ENCODE measurements around the gene CREBBP. TPM values are rescaled to one million over a fixed set of nuclear protein-coding genes. Genes with fewer than 3 reads are reported as not detected.

Gene CREBBP
- total RNA-seq, 1 donor from 2014 or later, result 31.4 TPM

GRCh38 chr16:3846595-3847091 lies 33.9 kb downstream of the CREBBP start:
- TF ChIP-seq, protein P1, sequence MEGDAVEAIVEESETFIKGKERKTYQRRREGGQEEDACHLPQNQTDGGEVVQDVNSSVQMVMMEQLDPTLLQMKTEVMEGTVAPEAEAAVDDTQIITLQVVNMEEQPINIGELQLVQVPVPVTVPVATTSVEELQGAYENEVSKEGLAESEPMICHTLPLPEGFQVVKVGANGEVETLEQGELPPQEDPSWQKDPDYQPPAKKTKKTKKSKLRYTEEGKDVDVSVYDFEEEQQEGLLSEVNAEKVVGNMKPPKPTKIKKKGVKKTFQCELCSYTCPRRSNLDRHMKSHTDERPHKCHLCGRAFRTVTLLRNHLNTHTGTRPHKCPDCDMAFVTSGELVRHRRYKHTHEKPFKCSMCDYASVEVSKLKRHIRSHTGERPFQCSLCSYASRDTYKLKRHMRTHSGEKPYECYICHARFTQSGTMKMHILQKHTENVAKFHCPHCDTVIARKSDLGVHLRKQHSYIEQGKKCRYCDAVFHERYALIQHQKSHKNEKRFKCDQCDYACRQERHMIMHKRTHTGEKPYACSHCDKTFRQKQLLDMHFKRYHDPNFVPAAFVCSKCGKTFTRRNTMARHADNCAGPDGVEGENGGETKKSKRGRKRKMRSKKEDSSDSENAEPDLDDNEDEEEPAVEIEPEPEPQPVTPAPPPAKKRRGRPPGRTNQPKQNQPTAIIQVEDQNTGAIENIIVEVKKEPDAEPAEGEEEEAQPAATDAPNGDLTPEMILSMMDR (IDR thresholded peaks at IDR 0.05; ENCODE audit: insufficient read depth, low read length, poor library complexity, severe bottlenecking), result no peak
- peaks cover 1% of the 10 kb centered on the region for H3K36me3 ChIP-seq (ENCODE audit: control insufficient read depth, insufficient read depth, low read length)
- DNase-seq (ENCODE audit: low read depth), result no peak
- H3K4me3 ChIP-seq (ENCODE audit: low read depth, low read length), result no peak overlapping the region
- no peaks in the 10 kb centered on the region for H3K27me3 ChIP-seq (ENCODE audit: control insufficient read depth, insufficient read depth, low read length)

GRCh38 chr16:3846087-3846486 lies 34.4 kb downstream of the CREBBP start:
- DNase-seq (ENCODE audit: low read depth), result no peak

GRCh38 chr16:3842994-3843393 lies 37.5 kb downstream of the CREBBP start:
- Histone ChIP-seq H3K4me3 (ENCODE audit: low read depth, low read length) (no peak overlapping the region), H3K27me3 (ENCODE audit: control insufficient read depth, insufficient read depth, low read length) (no peaks in the 10 kb centered on the region), H3K36me3 (ENCODE audit: control insufficient read depth, insufficient read depth, low read length) (no peaks in the 10 kb centered on the region)
- DNase-seq (ENCODE audit: low read depth), result no peak
- TF ChIP-seq, protein P1 (IDR thresholded peaks at IDR 0.05; ENCODE audit: insufficient read depth, low read length, poor library complexity, severe bottlenecking), result no peak

More at GRCh38 chr16:3846087-3846486, 34.4 kb downstream of the CREBBP start:
- Histone ChIP-seq H3K27me3 (ENCODE audit: control insufficient read depth, insufficient read depth, low read length) (no peaks in the 10 kb centered on the region), H3K4me3 (ENCODE audit: low read depth, low read length) (no peak overlapping the region), H3K36me3 (ENCODE audit: control insufficient read depth, insufficient read depth, low read length) (peaks cover 1% of the 10 kb centered on the region)
- TF ChIP-seq, protein P1 (IDR thresholded peaks at IDR 0.05; ENCODE audit: insufficient read depth, low read length, poor library complexity, severe bottlenecking), result no peak

DNA sequence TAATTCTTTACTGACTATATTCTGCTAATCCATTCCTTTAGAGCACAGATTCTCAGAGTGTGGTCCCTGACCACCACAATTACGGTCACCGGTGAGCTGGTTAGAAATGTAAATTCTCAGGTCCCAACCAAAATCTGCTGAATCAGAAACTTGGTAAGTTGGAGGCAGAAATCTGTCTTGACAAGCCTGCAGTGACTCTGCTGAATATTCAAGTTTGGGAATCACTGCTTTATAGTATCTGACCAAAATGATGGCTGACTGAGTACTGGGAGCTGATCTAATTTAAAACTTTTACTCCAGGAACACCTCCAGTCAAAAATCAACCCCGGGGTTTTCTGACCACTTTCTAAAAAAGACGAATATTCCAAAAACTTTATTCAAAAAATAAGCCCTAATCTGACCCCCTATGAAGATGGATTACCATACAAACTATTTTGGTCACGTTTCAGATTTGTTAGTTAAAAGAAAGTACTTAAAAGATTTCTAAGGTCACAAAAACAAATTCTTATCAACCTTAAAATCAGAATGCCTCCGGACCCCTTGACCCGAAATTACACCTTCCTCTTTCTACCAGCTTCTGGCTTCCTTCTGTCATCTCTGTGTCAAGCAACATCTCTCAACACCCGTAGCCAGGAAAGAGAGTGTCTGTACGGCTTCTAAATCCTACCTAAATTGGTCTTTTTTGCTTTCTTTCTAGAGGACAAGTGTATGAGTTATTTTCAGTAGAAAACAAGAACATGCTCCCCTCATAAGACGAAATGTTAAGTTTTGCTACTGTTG lies 38.6 kb downstream of the CREBBP start:
- DNase-seq (ENCODE audit: low read depth), result no peak
- TF ChIP-seq, protein P1 (IDR thresholded peaks at IDR 0.05; ENCODE audit: insufficient read depth, low read length, poor library complexity, severe bottlenecking), result no peak
- H3K36me3 ChIP-seq (ENCODE audit: control insufficient read depth, insufficient read depth, low read length), result no peaks in the 10 kb centered on the region
- H3K27me3 ChIP-seq (ENCODE audit: control insufficient read depth, insufficient read depth, low read length), result no peaks in the 10 kb centered on the region
- H3K4me3 ChIP-seq (ENCODE audit: low read depth, low read length), result no peak overlapping the region

GRCh38 chr16:3839402-3840184 lies 40.9 kb downstream of the CREBBP start:
- H3K4me3 ChIP-seq (ENCODE audit: low read depth, low read length), result no peak overlapping the region
- no peaks in the 10 kb centered on the region for H3K27me3 ChIP-seq (ENCODE audit: control insufficient read depth, insufficient read depth, low read length)
- H3K36me3 ChIP-seq (ENCODE audit: control insufficient read depth, insufficient read depth, low read length), result no peaks in the 10 kb centered on the region
- no peak for DNase-seq (ENCODE audit: low read depth)
- TF ChIP-seq, protein P1 (IDR thresholded peaks at IDR 0.05; ENCODE audit: insufficient read depth, low read length, poor library complexity, severe bottlenecking), result no peak
